Measurements from ENCODE around the gene AXL.
"Not testable (repeated sequence)": the region's sequence is repeated elsewhere in the genome, so short reads cannot be mapped to it uniquely, and the experiment has no call there.

The AXL gene

GRCh38 chr19:41206926-41207750 is 11.9 kb upstream of the AXL start:
- peak; percentile 69 for DNase-seq (ENCODE audit: low read depth)

- no peak for DNase-seq (ENCODE audit: low read depth)
Measured at GRCh38 chr19:41214161-41214560, 4.9 kb upstream of the AXL start.

- no peak for DNase-seq (ENCODE audit: low read depth)
Measured at GRCh38 chr19:41217741-41218140, 1.3 kb upstream of the AXL start.

GRCh38 chr19:41218249-41218614 is 791 bp upstream of the AXL start:
- no peak for DNase-seq (ENCODE audit: low read depth)

- DNase-seq (ENCODE audit: low read depth) = peak; percentile 74
Measured at GRCh38 chr19:41219924-41220567, 1.0 kb downstream of the AXL start.

- no peak for DNase-seq (ENCODE audit: low read depth)
Measured at GRCh38 chr19:41220811-41221210, 1.8 kb downstream of the AXL start.

GRCh38 chr19:41221514-41222205 is 2.6 kb downstream of the AXL start:
- no peak for DNase-seq (ENCODE audit: low read depth)

GRCh38 chr19:41222240-41222639 is 3.2 kb downstream of the AXL start:
- DNase-seq (ENCODE audit: low read depth) = no peak

- peak; percentile 53 for DNase-seq (ENCODE audit: low read depth)
Measured at GRCh38 chr19:41223431-41224234, 4.6 kb downstream of the AXL start.

GRCh38 chr19:41224632-41225031 is 5.6 kb downstream of the AXL start:
- no peak for DNase-seq (ENCODE audit: low read depth)

GRCh38 chr19:41225238-41226052 is 6.4 kb downstream of the AXL start:
- peak; percentile 99 for DNase-seq (ENCODE audit: low read depth)

GRCh38 chr19:41226053-41226873 is 7.2 kb downstream of the AXL start:
- peak; percentile 89 for DNase-seq (ENCODE audit: low read depth)

GRCh38 chr19:41226874-41227390 is 7.9 kb downstream of the AXL start:
- DNase-seq (ENCODE audit: low read depth) = no peak

GRCh38 chr19:41228486-41228885 is 9.5 kb downstream of the AXL start:
- no peak for DNase-seq (ENCODE audit: low read depth)

- DNase-seq (ENCODE audit: low read depth) = not testable (repeated sequence)
Measured at GRCh38 chr19:41229338-41229737, 10.3 kb downstream of the AXL start.

GRCh38 chr19:41230067-41230857 is 11.2 kb downstream of the AXL start:
- DNase-seq (ENCODE audit: low read depth) = no peak

GRCh38 chr19:41232686-41233085 is 13.7 kb downstream of the AXL start:
- DNase-seq (ENCODE audit: low read depth) = no peak

GRCh38 chr19:41233748-41234240 is 14.8 kb downstream of the AXL start:
- DNase-seq (ENCODE audit: low read depth) = no peak

GRCh38 chr19:41234512-41235168 is 15.6 kb downstream of the AXL start:
- DNase-seq (ENCODE audit: low read depth) = no peak
